22Rv1 (cell line): Measurements from ENCODE around the gene KRT77.

Experiments used
- ZFX ChIP-seq: fragments of 450-650 bp; IDR thresholded peaks from 2 replicates; pipeline ENCODE4 v1.6.1; 2017; ENCODE audit warnings: antibody characterized with exemption, borderline replicate concordance
- TF ChIP-seq, protein P1 (sequence below): fragments of 450-650 bp; IDR thresholded peaks from 2 replicates; pipeline ENCODE4 v1.5.1; 2017; ENCODE audit warnings: mild to moderate bottlenecking

DNA sequence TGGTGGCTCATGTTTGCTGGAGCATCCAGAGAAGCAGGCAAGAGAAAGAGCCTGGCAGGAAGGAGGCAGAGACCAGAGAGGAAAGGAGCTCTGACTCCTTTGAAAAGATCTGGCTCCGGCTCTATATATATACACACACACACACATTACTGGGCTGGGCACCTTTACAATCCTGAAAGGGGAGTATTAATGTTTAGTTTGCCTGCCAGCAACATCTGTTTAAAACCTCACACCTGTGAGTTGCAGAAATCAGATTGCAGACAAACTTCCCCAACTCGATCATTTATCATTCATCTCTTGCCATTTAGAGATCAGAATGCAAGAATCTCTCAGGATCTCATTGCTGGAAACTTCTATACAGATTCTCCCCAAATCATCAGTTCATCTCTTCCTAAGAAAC lies at the start of gene KRT77:
- TF ChIP-seq, protein P1, sequence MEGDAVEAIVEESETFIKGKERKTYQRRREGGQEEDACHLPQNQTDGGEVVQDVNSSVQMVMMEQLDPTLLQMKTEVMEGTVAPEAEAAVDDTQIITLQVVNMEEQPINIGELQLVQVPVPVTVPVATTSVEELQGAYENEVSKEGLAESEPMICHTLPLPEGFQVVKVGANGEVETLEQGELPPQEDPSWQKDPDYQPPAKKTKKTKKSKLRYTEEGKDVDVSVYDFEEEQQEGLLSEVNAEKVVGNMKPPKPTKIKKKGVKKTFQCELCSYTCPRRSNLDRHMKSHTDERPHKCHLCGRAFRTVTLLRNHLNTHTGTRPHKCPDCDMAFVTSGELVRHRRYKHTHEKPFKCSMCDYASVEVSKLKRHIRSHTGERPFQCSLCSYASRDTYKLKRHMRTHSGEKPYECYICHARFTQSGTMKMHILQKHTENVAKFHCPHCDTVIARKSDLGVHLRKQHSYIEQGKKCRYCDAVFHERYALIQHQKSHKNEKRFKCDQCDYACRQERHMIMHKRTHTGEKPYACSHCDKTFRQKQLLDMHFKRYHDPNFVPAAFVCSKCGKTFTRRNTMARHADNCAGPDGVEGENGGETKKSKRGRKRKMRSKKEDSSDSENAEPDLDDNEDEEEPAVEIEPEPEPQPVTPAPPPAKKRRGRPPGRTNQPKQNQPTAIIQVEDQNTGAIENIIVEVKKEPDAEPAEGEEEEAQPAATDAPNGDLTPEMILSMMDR = no peak
- no peak for TF ChIP-seq ZFX
